ENCODE measurements around the gene N4BP2L2. TPM values are rescaled to one million over a fixed set of nuclear protein-coding genes. Genes with fewer than 3 reads are reported as not detected.

N4BP2L2 gene
- total and polyA plus RNA-seq, 4 donors, result 14.9 to 116 (median 76.7) TPM

DNA sequence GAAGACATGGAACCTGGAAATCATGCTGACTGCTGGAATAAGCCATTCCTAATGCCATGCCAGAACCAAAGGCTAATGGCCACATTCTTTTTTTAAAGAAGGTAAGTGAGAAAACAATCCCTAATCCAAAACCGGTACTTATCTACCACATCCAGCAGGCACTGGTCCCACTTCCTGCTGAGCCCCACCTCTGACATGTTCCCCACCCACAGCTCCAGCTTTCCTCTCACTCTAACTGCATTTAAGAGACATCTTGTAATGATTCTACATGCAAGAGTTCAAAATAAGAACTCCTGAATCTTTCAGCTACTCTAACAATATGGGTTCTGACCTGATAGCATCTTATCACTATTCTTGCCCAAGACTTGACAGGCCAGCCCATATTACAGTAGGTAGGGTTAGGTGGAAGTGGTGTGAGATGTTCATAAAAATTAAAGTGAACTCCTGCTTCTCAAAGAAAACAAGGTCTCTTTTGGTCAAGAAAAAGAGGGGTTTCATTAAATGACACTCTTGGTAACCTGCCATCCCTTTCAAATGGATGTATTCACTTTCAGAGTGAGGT is 41.9 kb downstream of the N4BP2L2 start:
- no peak for TF ChIP-seq SP1 (IDR thresholded peaks at IDR 0.05)
- TF ChIP-seq YY1 (IDR thresholded peaks at IDR 0.05), result no peak
- TF ChIP-seq, protein P1, sequence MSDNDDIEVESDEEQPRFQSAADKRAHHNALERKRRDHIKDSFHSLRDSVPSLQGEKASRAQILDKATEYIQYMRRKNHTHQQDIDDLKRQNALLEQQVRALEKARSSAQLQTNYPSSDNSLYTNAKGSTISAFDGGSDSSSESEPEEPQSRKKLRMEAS (IDR thresholded peaks at IDR 0.05), result no peak
- TF ChIP-seq HNF4A (conservative IDR thresholded peaks at IDR 0.05), result no peak
- TF ChIP-seq, protein P2, sequence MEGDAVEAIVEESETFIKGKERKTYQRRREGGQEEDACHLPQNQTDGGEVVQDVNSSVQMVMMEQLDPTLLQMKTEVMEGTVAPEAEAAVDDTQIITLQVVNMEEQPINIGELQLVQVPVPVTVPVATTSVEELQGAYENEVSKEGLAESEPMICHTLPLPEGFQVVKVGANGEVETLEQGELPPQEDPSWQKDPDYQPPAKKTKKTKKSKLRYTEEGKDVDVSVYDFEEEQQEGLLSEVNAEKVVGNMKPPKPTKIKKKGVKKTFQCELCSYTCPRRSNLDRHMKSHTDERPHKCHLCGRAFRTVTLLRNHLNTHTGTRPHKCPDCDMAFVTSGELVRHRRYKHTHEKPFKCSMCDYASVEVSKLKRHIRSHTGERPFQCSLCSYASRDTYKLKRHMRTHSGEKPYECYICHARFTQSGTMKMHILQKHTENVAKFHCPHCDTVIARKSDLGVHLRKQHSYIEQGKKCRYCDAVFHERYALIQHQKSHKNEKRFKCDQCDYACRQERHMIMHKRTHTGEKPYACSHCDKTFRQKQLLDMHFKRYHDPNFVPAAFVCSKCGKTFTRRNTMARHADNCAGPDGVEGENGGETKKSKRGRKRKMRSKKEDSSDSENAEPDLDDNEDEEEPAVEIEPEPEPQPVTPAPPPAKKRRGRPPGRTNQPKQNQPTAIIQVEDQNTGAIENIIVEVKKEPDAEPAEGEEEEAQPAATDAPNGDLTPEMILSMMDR (IDR thresholded peaks at IDR 0.05; ENCODE audit: low read depth, low read length, missing input control), result no peak
- TF ChIP-seq HNF4G (IDR thresholded peaks at IDR 0.05), result no peak
- TF ChIP-seq, protein P3, sequence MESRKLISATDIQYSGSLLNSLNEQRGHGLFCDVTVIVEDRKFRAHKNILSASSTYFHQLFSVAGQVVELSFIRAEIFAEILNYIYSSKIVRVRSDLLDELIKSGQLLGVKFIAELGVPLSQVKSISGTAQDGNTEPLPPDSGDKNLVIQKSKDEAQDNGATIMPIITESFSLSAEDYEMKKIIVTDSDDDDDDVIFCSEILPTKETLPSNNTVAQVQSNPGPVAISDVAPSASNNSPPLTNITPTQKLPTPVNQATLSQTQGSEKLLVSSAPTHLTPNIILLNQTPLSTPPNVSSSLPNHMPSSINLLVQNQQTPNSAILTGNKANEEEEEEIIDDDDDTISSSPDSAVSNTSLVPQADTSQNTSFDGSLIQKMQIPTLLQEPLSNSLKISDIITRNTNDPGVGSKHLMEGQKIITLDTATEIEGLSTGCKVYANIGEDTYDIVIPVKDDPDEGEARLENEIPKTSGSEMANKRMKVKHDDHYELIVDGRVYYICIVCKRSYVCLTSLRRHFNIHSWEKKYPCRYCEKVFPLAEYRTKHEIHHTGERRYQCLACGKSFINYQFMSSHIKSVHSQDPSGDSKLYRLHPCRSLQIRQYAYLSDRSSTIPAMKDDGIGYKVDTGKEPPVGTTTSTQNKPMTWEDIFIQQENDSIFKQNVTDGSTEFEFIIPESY (IDR thresholded peaks at IDR 0.05), result no peak
- TF ChIP-seq EGR1 (IDR thresholded peaks at IDR 0.05; ENCODE audit: low read depth in 2 of 2), result no peak
- TF ChIP-seq NR2F2 (IDR thresholded peaks at IDR 0.05), result no peak
- TF ChIP-seq, protein P4, sequence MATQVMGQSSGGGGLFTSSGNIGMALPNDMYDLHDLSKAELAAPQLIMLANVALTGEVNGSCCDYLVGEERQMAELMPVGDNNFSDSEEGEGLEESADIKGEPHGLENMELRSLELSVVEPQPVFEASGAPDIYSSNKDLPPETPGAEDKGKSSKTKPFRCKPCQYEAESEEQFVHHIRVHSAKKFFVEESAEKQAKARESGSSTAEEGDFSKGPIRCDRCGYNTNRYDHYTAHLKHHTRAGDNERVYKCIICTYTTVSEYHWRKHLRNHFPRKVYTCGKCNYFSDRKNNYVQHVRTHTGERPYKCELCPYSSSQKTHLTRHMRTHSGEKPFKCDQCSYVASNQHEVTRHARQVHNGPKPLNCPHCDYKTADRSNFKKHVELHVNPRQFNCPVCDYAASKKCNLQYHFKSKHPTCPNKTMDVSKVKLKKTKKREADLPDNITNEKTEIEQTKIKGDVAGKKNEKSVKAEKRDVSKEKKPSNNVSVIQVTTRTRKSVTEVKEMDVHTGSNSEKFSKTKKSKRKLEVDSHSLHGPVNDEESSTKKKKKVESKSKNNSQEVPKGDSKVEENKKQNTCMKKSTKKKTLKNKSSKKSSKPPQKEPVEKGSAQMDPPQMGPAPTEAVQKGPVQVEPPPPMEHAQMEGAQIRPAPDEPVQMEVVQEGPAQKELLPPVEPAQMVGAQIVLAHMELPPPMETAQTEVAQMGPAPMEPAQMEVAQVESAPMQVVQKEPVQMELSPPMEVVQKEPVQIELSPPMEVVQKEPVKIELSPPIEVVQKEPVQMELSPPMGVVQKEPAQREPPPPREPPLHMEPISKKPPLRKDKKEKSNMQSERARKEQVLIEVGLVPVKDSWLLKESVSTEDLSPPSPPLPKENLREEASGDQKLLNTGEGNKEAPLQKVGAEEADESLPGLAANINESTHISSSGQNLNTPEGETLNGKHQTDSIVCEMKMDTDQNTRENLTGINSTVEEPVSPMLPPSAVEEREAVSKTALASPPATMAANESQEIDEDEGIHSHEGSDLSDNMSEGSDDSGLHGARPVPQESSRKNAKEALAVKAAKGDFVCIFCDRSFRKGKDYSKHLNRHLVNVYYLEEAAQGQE (IDR thresholded peaks at IDR 0.05), result no peak
- no peak for TF ChIP-seq RAD21 (IDR thresholded peaks at IDR 0.05)
- no peak for DNase-seq (ENCODE audit: low spot score)

DNA sequence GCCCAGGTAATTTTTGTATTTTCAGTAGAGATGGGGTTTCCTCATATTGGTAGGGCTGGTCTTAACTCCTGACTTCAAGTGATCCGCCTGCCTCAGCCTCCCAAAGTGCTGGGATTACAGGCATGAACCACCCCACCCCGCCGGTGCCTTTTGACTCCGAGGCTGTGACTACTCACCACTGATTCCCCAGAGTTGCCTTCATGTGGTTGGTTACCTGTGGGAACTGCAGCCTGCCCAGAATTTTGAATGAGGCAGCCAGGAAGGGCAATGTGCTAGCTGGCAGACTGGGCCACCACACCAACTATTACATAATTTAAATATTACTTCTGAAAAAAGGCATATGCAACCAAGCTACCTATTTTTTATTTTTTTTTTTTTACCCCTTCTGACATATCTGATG is 42.8 kb downstream of the N4BP2L2 start:
- 96% methylated on average over 4 of the region's 4 CpGs for WGBS
- Histone ChIP-seq H3K4me1 (ENCODE audit: control insufficient read depth in 4 of 4, insufficient read depth in 4 of 4, low read length in 3 of 4) (no peaks in the 10 kb centered on the region), H3K27ac (ENCODE audit: low read depth in 1 of 2, low read length in 2 of 2) (no peak overlapping the region), H3K4me3 (ENCODE audit: low read depth in 1 of 3, low read length in 3 of 3) (no peak overlapping the region), H3K36me3 (ENCODE audit: control insufficient read depth in 4 of 4, insufficient read depth in 3 of 4, low read depth in 1 of 4, low read length in 3 of 4) (no peaks in the 10 kb centered on the region), H3K9me3 (ENCODE audit: control insufficient read depth in 4 of 4, low read length in 3 of 4) (no peaks in the 10 kb centered on the region), H3K9ac (ENCODE audit: low read depth in 1 of 2, low read length in 2 of 2) (no peak overlapping the region), H3K27me3 (ENCODE audit: control insufficient read depth in 4 of 4, insufficient read depth in 4 of 4, low read length in 3 of 4) (no peaks in the 10 kb centered on the region)
- DNase-seq (ENCODE audit: low spot score), result no peak
- no peak for TF ChIP-seq HNF4A (conservative IDR thresholded peaks at IDR 0.05)
- TF ChIP-seq EGR1 (IDR thresholded peaks at IDR 0.05; ENCODE audit: low read depth in 2 of 2), result no peak
- TF ChIP-seq, protein P2 (IDR thresholded peaks at IDR 0.05; ENCODE audit: low read depth, low read length, missing input control), result no peak
- TF ChIP-seq HNF4G (IDR thresholded peaks at IDR 0.05), result no peak
- TF ChIP-seq NR2F2 (IDR thresholded peaks at IDR 0.05), result no peak
- TF ChIP-seq TAF1 (conservative IDR thresholded peaks at IDR 0.05), result no peak
- TF ChIP-seq GABPA (IDR thresholded peaks at IDR 0.05 in 1 of 2, conservative IDR thresholded peaks at IDR 0.05 in 1 of 2), result no peak

More for the DNA sequence above, 41.9 kb downstream of the N4BP2L2 start:
- no peaks in the 10 kb centered on the region for H3K27me3 ChIP-seq (ENCODE audit: control insufficient read depth in 4 of 4, insufficient read depth in 4 of 4, low read length in 3 of 4)
- 53% methylated on average over 1 of the region's 1 CpG for WGBS
- H3K4me1 ChIP-seq (ENCODE audit: control insufficient read depth in 4 of 4, insufficient read depth in 4 of 4, low read length in 3 of 4), result no peaks in the 10 kb centered on the region
- no peaks in the 10 kb centered on the region for H3K9me3 ChIP-seq (ENCODE audit: control insufficient read depth in 4 of 4, low read length in 3 of 4)
- H3K9ac ChIP-seq (ENCODE audit: low read depth in 1 of 2, low read length in 2 of 2), result no peak overlapping the region
- no peak overlapping the region for H3K4me3 ChIP-seq (ENCODE audit: low read depth in 1 of 3, low read length in 3 of 3)
- no peaks in the 10 kb centered on the region for H3K36me3 ChIP-seq (ENCODE audit: control insufficient read depth in 4 of 4, insufficient read depth in 3 of 4, low read depth in 1 of 4, low read length in 3 of 4)
- no peak overlapping the region for H3K27ac ChIP-seq (ENCODE audit: low read depth in 1 of 2, low read length in 2 of 2)

All from liver (tissue), 9 donors.